Measurements from ENCODE around the gene RALGPS1. TPM values are rescaled to one million over a fixed set of nuclear protein-coding genes. Genes with fewer than 3 reads are reported as not detected.

RALGPS1 gene
- total and polyA plus RNA-seq, 2 of the 13 experiments (the other 11 are each of a cell fraction or from before 2014, with no cell fraction given) = 3.7 to 6.5 TPM

GRCh38 chr9:126989847-126990842, 75.6 kb downstream of the RALGPS1 start (continued):
- TF ChIP-seq NPAS2 (CRISPR knock-in tag; IDR thresholded peaks at IDR 0.05; ENCODE audit: borderline replicate concordance) (no peak), CTCF (CRISPR knock-in tag; IDR thresholded peaks at IDR 0.05) (peak; percentile 48), KLF15 (CRISPR knock-in tag; IDR thresholded peaks at IDR 0.05; ENCODE audit: borderline replicate concordance) (no peak), ZBTB39 (CRISPR knock-in tag; IDR thresholded peaks at IDR 0.05) (no peak)

GRCh38 chr9:126991183-126991582, 76.6 kb downstream of the RALGPS1 start:
- Histone ChIP-seq H3K4me1 (ENCODE audit: insufficient read depth, low read length) (peaks cover 9% of the 10 kb centered on the region), H3K9me3 (ENCODE audit: low read length) (peaks cover 14% of the 10 kb centered on the region), H4K20me1 (ENCODE audit: insufficient read depth, low read length) (no peaks in the 10 kb centered on the region), H3K27ac (ENCODE audit: extremely low read length, insufficient read depth, low read length) (no peak overlapping the region), H3K27me3 (ENCODE audit: control insufficient read depth in 1 of 2, insufficient read depth in 2 of 2, low read length in 2 of 2) (no peaks in the 10 kb centered on the region), H3K4me2 (ENCODE audit: low read depth, low read length) (no peak overlapping the region), H3K4me3 (replicated peaks in 1 of 3; ENCODE audit: insufficient read depth in 1 of 3, low read depth in 2 of 3, low read length in 3 of 3) (no peak overlapping the region), H3K9ac (ENCODE audit: insufficient read depth, low read depth, low read length) (no peak overlapping the region), H3K36me3 (replicated peaks in 1 of 2; ENCODE audit: control insufficient read depth in 1 of 2, insufficient read depth in 2 of 2, low read length in 2 of 2) (no peaks in the 10 kb centered on the region), H3K79me2 (ENCODE audit: insufficient read depth, low read length) (no peaks in the 10 kb centered on the region), H2AFZ (ENCODE audit: low read length) (no peak overlapping the region)
- WGBS (ENCODE audit: low lambda C conversion rate) = 76% methylated on average over 2 of the region's 2 CpGs
- ATAC-seq (no peak), DNase-seq (ENCODE audit: low spot score) (no peak), FAIRE-seq (no peak)
- no peak for TF ChIP-seq ZNF616 (CRISPR knock-in tag; IDR thresholded peaks at IDR 0.05; ENCODE audit: low read depth)
- TF ChIP-seq ZFP41 (CRISPR knock-in tag; IDR thresholded peaks at IDR 0.05; ENCODE audit: borderline replicate concordance) = no peak
- no peak for TF ChIP-seq KDM5A (IDR thresholded peaks at IDR 0.05; ENCODE audit: borderline replicate concordance, low read length)
- TF ChIP-seq ZBTB26 (CRISPR knock-in tag; IDR thresholded peaks at IDR 0.05; ENCODE audit: borderline replicate concordance) = no peak
- no peak for TF ChIP-seq POGZ (CRISPR knock-in tag; IDR thresholded peaks at IDR 0.05)
- no peak for TF ChIP-seq ERF (CRISPR knock-in tag; IDR thresholded peaks at IDR 0.05)
- TF ChIP-seq HOXD1 (CRISPR knock-in tag; IDR thresholded peaks at IDR 0.05) = no peak
- TF ChIP-seq RFX1 (IDR thresholded peaks at IDR 0.05) = no peak
- intact Hi-C loops (cut with micrococcal nuclease; ENCODE audit: unreplicated experiment) (no loop called here), in situ Hi-C loops (cut with HindIII; ENCODE audit: extremely low pct_ligation_motif_present, low pct_unique_long_range_greater_than_20kb) (no loop called here)
- POLR2A ChIA-PET = no interaction called here
- no TSS peak for BruUV-seq (replicated peaks)
- CTCF ChIA-PET (ENCODE audit: low intra/inter-chr PET ratio, low total read pairs) = no interaction called here

Data from HepG2 (cell line).